GM19467 (cell line): ENCODE data around the gene DRD4.
"Not testable (repeated sequence)": the region's sequence is repeated elsewhere in the genome, so short reads cannot be mapped to it uniquely, and the experiment has no call there.

Source experiments
- ATAC-seq: cut with Tn5 transposase; IDR thresholded peaks from one replicate; pipeline ENCODE4 v1.9.1; 2021; ENCODE audit warnings: mild to moderate bottlenecking, moderate library complexity; ENCODE audit not compliant: unreplicated experiment

DRD4 gene

DNA sequence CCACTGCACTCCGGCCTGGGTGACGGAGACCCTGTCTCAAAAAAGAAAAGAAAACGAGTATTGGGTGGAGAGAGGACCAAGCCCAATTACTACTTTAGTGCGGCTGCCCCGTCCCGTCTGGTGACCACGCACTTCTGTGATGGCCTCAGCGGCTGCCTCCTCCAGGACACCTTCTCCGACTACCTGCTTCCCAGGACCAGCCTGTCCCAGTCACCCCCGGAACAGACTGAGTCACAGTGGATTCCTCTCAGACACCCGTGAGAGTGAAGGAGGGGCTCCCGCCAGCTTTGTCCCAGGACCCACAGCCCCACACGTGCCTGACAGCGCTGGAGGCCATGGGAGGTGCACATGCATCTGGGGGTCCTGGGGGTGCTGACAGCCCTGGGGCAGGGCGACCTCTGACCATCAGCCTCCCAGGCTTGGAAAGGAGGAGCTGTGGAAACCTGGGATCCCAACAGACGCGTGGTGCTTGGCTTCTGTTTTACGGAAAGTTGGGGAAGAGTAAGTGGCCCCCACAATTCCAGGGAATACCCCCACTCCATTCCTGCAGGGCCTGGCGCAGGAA, 4.8 kb downstream of the DRD4 start:
- ATAC-seq: no peak

DNA sequence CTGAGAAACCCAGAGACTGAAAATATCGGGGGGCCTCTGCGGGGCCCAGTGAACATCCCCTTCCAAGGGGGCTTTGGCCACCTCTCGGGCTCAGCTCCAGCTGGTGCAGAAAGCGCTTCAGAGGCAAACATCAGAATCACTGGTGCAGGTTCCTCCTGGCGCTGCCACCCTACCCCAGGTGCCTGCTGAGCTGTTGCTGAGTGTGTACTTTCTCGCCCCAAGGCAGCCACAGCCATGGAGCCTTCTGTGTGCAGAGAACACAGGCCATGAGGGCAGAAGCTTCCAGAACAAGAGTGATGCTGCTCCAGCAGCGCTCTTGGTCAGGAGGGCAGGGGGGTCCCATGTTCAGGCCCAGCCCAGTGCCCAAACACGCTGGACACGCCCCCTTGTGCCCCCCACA, 6.3 kb downstream of the DRD4 start:
- no peak for ATAC-seq

DNA sequence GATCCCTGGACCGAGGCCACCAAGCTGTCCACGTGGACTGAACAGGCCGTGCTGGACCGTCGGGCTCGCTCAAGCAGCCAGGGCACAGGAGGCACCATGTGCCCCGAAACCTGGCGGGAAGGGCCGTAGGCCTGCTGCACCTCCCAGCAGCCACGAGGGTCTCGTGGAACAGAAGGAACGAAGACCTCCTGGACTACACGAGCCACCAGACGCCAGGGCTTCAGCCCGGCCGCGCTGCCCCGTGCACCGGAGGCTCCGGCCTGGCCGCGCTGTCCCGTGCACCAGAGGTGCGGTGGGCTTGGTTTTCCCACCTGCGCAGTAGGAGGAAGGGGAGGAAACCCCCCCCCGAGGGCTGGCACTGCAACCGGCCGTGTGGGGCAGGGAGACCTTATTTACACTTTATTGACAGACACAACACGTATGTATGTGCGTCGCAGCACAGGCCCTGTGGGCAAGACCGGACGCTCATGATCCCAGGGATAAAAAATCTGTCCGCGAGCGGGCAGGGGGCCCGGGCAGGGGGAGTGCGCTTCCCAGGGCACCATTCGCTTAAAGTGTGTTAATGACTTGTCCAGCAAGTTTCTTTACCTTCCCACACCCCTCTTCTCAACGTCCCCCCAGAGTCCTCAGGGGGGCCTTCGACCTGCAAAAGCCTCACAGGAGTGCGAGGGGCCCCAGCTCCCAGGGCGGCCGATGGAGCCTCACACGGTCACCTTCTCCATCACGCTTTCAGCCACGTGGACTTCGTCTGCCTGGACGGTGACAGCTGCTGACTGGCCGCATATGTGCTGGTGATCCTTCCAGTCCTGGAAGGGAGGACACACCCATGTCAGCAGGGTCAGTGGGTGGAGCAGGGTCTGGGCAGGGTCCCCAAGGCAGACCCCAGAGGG, 7.0 kb downstream of the DRD4 start:
- ATAC-seq: no peak

DNA sequence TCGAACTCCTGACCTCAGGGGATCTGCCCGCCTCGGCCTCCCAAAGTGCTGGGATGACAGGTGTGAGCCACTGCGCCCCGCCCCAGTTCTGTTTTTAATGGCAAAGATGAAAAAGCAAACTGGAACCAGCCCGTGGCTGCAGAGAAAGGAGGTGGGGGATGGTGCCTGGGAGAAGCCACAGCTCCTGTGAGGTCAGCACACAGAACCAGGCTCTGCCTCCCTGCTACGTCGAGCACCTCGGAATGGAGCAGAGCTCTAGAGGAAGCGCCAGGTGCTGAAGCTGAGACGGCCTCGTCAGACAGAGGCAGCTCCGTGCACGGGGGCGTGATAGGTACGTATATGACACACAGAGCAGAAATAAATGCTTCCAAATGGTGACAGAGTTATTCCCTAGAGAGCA, 8.5 kb downstream of the DRD4 start:
- ATAC-seq: no peak

DNA sequence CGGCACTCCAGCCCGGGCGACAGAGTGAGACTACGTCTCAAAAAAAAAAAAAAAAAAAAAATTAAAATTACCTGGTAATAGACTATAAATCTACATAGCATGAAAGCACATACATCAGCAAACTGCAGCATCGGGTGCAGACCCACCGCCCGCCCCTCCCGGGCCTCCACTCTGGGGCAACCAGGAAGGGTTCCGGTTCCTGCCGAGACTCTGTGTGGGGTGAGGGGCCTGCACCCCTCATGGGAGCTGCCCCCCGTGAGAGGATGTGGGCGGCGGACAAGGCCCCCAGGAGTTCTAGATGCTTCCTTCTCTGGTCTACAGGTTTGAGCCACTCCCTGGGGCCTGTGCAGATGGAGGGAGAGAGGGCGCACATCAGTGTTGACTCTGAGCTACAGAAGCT, 9.1 kb downstream of the DRD4 start:
- ATAC-seq: no peak

DNA sequence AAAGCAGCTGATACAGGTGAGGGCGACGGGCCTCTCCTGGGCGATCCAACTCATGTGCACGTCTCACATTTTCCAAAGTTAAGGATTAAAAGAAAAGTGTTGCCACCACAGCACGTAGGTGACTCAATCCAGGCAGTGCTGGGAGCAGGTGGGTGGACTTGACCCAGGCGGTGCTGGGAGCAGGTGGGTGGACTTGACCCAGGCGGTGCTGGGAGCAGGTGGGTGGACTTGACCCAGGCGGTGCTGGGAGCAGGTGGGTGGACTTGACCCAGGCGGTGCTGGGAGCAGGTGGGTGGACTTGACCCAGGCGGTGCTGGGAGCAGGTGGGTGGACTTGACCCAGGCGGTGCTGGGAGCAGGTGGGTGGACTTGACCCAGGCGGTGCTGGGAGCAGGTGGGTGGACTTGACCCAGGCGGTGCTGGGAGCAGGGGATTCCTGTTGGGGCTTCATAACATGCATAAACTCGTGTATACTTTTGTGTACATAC, 10.6 kb downstream of the DRD4 start:
- not testable (repeated sequence) for ATAC-seq

DNA sequence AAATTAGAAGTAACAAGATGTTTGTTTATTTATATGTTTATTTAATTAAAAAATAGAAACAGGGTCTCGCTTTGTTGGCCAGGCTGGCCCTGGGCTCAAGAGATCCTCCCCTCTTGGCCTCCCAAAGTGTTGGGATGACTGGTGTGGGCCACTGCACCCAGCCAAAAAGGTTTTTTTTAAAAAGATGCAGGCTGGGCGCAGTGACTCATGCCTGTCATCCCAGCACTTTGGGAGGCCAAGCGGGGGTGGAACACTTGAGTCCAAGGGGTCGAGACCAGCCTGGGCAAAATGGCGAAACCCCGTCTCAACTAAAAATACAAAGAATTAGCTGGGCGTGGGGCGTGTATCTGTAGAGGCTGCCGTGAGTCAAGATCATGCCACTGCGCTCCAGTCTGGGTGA, 13.4 kb downstream of the DRD4 start:
- ATAC-seq: no peak

DNA sequence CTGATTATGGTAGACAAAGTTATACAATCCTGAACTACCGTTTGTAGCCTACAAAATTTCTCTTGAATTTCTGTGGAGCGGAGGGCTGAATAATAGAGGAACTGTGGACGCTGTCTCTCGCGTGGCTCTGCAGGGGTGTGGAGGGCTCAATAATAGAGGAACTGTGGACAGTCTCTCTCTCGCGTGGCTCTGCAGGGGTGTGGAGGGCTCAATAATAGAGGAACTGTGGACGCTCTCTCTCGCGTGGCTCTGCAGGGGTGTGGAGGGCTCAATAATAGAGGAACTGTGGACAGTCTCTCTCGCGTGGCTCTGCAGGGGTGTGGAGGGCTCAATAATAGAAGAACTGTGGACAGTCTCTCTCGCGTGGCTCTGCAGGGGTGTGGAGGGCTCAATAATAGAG, 16.1 kb downstream of the DRD4 start:
- not testable (repeated sequence) for ATAC-seq

DNA sequence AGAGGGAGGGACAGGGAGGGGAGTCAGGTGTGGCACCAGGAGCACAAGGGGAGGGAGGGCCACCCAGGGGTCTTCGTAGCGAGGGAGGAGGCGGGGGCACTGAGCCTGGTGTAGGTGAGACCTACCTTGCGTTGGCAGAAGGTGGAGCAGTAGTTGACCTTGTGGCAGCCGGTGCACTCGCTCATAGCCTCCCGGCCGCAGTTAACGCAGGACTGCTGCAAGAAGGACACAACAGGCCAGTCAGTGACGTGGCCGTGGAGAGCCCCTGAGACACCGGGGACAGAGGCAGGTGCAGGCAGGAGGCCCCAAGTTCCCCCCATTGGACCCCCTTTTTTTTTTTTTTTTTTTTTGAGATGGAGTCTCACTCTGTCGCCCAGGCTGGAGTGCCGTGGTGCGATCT, 16.8 kb downstream of the DRD4 start:
- no peak for ATAC-seq

DNA sequence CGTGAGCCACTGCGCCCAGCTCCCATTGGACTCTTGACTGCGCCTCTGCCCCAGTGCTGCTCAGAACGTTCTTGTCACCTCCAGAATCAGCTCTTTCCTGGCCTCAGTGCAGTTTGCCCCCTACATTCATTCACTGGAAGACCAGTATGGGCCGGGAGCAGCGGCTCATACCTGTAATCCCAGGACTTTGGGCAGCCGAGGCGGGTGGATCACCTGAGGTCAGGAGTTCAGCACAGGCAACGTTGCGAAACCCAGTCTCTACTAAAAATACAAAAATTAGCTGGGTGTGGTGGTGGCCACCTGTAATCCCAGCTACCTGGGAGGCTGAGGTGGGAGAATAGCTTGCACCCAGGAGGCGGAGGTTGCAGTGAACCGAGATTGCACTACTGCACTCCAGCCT, 17.4 kb downstream of the DRD4 start:
- not testable (repeated sequence) for ATAC-seq

DNA sequence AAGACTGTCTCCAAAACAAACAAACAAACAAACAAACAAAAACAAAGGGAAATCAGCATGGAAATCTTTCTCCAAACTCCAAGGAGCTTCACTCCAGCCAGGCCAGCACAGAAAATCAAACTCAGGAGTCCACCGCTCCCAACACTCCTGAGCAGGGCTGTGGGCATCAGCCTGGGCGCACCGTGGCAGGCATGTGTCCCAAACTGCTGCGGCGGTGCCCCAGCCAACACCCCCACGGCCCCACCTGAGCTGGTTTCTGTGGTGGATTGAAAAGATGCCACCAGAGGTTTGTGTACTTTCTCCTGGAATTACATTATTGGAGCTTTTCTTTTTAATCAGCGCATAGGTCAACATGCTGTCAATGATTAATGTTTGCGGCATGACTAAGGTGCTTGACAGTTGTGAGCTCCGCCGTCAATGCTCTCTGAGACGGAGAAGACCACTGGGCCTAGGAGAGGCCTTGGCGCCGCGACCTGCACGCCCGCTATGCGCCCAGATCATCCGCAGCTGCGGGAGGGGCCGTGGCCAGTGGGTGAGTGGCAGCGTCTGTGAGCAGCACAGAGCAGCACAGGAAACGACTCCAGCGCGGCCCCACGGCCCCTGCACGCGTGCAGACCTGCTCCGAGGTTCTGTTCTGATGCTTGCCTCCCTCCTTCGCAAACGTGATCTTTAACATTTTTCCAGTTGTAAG, 18.1 kb downstream of the DRD4 start:
- no peak for ATAC-seq

DNA sequence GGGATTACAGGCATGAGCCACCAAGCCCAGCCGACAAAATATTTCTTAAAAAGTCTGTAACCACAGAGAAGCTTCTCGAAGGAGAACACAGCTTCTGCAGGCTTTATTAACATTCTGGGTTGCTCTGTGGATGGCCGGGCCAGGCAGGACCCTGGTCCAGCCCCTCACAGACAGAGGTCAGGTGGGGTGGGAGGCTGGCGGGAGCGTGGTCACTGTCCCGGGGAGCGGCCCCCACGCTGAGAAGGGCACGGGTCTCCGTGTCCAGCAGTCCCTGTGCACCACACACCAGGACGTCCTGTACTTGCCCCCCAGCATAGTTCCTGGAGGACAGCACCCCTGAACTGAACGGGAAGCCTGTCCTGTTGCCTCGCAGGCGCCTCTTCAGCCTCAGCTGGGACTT, 19.4 kb downstream of the DRD4 start:
- no peak for ATAC-seq

DNA sequence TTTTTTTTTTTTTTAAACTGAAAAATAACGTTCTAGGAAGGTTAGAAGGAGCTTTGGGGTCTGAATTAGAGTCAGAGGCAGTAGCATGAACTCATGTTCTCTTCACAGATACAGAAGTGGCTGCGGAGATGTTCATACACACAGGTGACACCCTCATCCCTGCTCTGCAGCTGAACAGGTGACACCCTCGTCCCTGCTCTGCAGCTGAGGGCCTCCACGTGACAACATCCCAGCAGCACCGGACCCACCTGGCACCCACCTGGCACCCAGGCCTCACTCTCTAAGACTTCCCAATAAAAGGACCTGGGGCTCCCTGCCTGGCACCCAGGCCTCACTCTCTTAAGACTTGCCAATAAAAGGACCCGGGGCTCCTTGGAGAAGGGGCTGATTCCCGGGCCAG, 19.8 kb downstream of the DRD4 start:
- no peak for ATAC-seq

DNA sequence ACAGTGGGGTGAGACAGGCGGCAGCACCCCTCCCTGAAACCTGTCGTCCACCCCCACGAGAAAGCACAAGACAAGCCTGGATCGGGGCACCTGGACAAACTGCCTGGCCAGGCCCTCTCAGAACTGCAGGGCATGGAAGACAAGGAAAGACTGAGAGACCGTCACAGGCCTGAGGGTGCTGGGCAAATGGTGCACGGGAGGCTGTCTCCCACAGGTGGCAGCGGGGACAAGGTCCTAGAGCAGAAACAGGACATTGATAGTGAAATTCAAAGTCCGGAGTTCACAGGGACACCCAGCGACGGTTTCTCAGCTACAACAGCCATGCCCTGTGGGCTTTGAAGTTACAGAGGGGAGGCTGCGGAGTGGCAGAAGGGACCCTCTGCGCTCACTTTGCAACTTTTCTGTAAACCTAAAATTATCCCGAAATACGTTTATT, 20.6 kb downstream of the DRD4 start:
- no peak for ATAC-seq

DNA sequence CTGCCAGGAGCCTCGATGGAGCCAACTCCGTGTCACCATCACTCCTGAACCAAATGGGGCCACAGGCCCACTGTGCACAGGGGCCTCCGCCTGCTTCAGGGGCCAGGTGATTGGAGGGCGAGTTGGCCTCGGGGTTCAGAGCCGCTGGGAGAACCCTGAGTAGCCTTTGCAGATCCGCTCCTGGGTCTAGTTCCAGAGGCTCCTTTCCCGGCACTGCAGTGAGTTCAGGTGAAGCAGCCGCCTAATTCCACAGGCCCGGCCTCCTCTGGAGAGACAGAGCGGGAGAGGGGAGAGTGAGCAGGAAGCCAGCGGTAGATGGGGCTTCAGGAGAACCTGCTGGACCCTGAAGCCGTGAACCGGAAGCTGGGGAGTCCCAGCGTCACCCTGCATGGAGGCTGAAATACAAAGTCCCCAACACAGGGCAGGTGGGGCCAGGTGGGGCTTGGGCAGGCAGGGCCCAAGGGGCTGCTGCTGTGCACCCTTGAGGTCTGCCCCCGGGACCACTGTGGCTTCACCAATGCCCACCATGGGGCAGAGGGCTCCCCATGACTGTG, 22.5 kb downstream of the DRD4 start:
- no peak for ATAC-seq

DNA sequence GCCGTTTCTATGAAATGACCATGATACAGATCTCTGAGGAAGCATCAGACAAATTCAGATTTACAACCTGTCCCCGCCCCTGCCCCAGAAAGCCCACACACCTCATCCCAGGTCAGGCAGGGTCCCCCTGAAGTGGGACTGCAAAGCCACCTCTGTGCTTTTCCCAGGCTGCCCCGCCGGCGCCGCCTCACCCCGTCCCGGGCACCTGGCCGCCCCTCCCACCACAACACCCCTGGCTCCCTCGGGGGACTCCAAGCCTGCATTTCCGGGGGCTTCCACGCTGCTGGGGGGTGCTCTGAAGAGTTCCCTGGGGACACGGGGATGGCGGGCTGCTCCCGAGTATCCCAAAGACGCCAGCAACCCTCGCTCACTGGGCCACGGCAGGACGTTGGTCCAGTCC, 23.2 kb downstream of the DRD4 start:
- no peak for ATAC-seq

DNA sequence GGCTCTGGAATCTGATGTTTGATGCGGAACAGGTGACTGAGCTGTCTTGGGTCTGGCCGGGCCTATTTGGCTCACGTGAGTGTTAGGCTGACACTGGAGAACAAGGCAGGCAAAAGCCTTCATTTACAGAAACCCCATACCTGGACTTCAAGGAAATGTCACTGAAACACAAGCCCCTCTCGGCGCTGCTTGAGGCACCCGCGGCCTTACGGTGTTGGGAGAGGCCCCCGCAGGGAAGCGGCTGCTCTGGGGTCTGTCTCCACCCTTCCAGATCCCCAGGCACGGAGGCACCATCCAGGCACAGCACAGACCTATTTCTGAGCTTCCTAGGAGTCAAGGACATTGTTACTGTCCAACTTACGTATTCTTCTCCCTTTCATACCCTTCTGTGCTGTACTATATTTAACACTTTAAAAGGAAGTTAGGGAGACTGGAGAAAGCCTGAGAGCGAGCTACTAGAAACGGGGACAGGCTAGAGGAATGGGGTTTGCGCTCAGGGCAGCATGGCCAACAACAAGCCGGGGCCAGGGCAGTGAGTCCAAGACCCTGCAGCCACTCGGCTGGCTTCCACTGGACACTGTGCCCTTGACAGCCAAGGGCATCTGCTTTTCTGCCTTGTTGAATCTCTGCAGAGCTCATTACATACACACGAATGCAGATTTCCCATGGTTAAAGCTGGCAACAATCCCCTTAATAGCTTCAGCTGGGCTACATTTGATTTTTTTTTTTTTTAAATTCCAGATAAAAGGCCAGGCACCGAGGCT, 23.8 kb downstream of the DRD4 start:
- ATAC-seq: no peak

DNA sequence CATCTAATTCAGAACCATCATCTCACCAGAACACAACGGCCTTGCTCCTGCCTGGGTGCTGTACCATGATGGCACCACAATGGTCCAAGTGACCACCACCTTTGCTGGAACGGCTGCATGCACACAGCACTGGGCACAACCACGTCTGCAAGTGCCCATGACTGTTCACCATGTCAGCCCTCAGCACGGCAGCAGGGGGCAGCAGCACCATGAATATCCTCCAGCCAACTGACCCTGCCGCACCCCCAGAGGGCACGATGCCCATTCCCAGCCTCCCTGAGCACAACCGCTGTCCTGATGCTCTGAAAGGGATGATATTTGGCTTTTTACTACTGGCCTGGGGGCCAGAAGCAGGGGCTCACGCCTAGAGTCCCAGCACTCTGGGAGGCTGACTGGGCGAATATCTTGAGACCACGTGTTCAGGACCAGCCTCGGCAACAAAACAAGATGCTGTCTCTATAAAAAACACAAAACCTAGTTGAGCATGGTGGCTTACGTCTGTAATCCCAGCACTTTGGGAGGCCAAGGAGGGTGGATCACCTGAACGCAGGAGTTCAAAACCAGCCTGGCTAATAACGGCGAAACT, 25.7 kb downstream of the DRD4 start:
- ATAC-seq: no peak

DNA sequence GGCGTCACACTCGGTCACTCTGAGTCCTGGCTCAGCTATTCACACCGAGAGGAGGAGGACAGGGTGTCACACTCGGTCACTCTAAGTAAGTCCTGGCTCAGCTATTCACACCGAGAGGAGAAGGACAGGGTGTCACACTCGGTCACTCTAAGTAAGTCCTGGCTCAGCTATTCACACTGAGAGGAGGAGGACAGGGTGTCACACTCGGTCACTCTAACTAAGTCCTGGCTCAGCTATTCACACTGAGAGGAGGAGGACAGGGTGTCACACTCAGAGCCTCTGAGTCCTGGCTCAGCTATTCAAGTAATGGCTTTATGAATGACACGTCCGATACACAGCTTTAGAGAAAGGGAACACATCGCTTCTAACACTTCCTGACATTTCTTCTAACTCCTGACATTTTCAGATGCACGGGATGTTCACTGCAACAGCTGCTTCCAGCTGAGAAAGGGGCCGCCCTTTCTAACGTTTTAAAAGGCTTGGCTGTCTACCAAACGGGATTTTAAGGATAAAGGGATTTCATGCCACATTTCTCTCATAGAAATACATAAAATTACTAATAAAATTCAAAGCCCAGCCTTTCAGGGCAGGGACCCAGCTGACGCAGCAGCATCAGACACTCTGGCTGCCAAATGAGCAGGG, 28.1 kb downstream of the DRD4 start:
- ATAC-seq: no peak

DNA sequence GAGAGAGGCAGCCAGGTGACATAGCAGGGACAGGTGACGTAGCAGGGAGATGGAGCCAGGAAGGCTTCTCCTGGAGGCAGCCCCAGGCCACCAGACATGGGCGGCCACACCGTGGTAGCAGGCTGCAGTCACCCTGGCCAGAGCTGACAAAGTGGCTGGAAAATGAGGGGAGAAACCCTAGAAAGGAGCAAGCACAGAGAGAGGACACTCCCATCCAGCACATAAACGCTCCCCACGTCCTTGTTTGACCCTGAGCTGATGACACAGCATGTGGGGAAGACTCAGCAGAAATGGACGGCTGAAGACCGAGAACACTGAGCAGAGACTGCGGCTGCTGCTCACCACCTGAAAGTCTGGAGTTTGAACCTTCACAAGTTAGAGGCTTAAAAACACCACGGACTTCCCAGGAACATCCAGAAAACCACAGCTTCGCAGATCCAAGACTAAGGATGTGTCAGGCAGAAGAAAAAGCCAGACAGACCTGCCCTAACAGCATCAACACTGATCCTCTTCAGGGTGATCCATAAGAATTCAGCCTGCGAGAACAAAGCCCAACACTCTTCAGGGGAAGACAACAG, 28.7 kb downstream of the DRD4 start:
- ATAC-seq: no peak
